GM23338 (cell line): ENCODE measurements around the gene MKX. TPM values are rescaled to one million over a fixed set of nuclear protein-coding genes. Genes with fewer than 3 reads are reported as not detected.

ENCODE experiments used
- ATAC-seq: fragments of 200-7000 bp; cut with Tn5 transposase; 3 replicates; pipeline ENCODE4 v1.9.1; 2020
- DNase-seq: peaks from one replicate; pipeline ENCODE4 v3.0.0-alpha.2; 2015; ENCODE audit warnings: low spot score
- H2AFZ ChIP-seq: fragments of 200-600 bp; sonication (generic); 2 replicates; pipeline ENCODE4 v1.8.0; 2016; ENCODE audit warnings: antibody characterized with exemption, mild to moderate bottlenecking, moderate library complexity
- H3F3A ChIP-seq: fragments of 200-600 bp; sonication (generic); replicated peaks from 2 replicates; pipeline ENCODE4 v1.8.0; 2017; ENCODE audit warnings: antibody characterized with exemption, mixed run types, low read depth
- H3K27ac ChIP-seq: fragments of 200-600 bp; sonication (generic); 2 replicates; pipeline ENCODE4 v1.6.1; 2016; ENCODE audit warnings: low read depth
- H3K27me3 ChIP-seq: fragments of 200-600 bp; sonication (generic); 2 replicates; pipeline ENCODE4 v1.8.0; 2016; ENCODE audit warnings: mild to moderate bottlenecking, mixed run types, moderate library complexity; ENCODE audit not compliant: insufficient read depth
- H3K36me3 ChIP-seq: fragments of 200-600 bp; sonication (generic); 2 replicates; pipeline ENCODE4 v1.8.0; 2016; ENCODE audit warnings: mild to moderate bottlenecking; ENCODE audit not compliant: insufficient read depth
- H3K4me1 ChIP-seq: fragments of 200-600 bp; sonication (generic); 2 replicates; pipeline ENCODE4 v1.8.0; 2016; ENCODE audit warnings: mild to moderate bottlenecking, moderate library complexity; ENCODE audit not compliant: insufficient read depth
- H3K4me2 ChIP-seq: fragments of 200-600 bp; sonication (generic); 2 replicates; pipeline ENCODE4 v1.7.1; 2017; ENCODE audit warnings: mixed run types
- H3K4me3 ChIP-seq: fragments of 200-600 bp; sonication (generic); 2 replicates; pipeline ENCODE4 v1.6.1; 2016; ENCODE audit warnings: mixed run types
- H3K79me2 ChIP-seq: fragments of 200-600 bp; sonication (generic); replicated peaks from 2 replicates; pipeline ENCODE4 v1.8.0; 2017; ENCODE audit warnings: mild to moderate bottlenecking; ENCODE audit not compliant: insufficient read depth
- H3K9me2 ChIP-seq: fragments of 200-600 bp; sonication (generic); 2 replicates; pipeline ENCODE4 v1.8.0; 2017; ENCODE audit not compliant: insufficient read depth
- H4K20me1 ChIP-seq: fragments of 200-600 bp; sonication (generic); replicated peaks from 2 replicates; pipeline ENCODE4 v1.8.0; 2017; ENCODE audit warnings: mild to moderate bottlenecking; ENCODE audit not compliant: insufficient read depth
- H3K27ac Mint-ChIP-seq: 2 replicates; pipeline ENCODE4 v1.8.0; 2020; ENCODE audit warnings: inconsistent platforms, mild to moderate bottlenecking, moderate library complexity, mixed read lengths
- H3K27me3 Mint-ChIP-seq: 3 replicates; pipeline ENCODE4 v1.8.0; 2022; ENCODE audit warnings: low read depth, mild to moderate bottlenecking, moderate library complexity, mixed read lengths, inconsistent platforms; ENCODE audit not compliant: insufficient read depth, poor library complexity
- H3K36me3 Mint-ChIP-seq: 3 replicates; pipeline ENCODE4 v1.8.0; 2021; ENCODE audit warnings: low read depth, mild to moderate bottlenecking, inconsistent platforms, moderate library complexity, mixed read lengths
- H3K4me1 Mint-ChIP-seq: 3 replicates; pipeline ENCODE4 v1.8.0; 2020; ENCODE audit warnings: mild to moderate bottlenecking, inconsistent platforms, mixed read lengths
- H3K4me3 Mint-ChIP-seq: 3 replicates; pipeline ENCODE4 v1.8.0; 2021; ENCODE audit warnings: moderate library complexity, mild to moderate bottlenecking, inconsistent platforms, mixed read lengths
- H3K9me3 Mint-ChIP-seq: 3 replicates; pipeline ENCODE4 v1.8.0; 2020; ENCODE audit warnings: moderate library complexity, mild to moderate bottlenecking, inconsistent platforms, mixed read lengths
- CREB1 ChIP-seq: fragments of 250-450 bp; sonication (Bioruptor Pico); IDR thresholded peaks from 2 replicates; pipeline ENCODE4 v1.5.0; 2020; ENCODE audit warnings: low read depth, mild to moderate bottlenecking, moderate library complexity
- CTCF ChIP-seq, 2 experiments: fragments of 200-600 bp in 1 of 2; sonication (generic) in 1 of 2; conservative IDR thresholded peaks; 2 replicates each; pipeline versions ENCODE4 v1.5.1 to v1.6.1; 2016 to 2017; ENCODE audit warnings: antibody characterized with exemption in 2 of 2, low read depth in 2 of 2, mild to moderate bottlenecking in 2 of 2, moderate library complexity in 1 of 2
- ETS1 ChIP-seq: IDR thresholded peaks from 2 replicates; pipeline ENCODE4 v1.6.1; 2016; ENCODE audit warnings: antibody characterized with exemption
- EZH2 ChIP-seq: fragments of 200-600 bp; sonication (generic); IDR thresholded peaks from one replicate; pipeline ENCODE4 v1.8.0; 2017; ENCODE audit warnings: antibody characterized with exemption, mild to moderate bottlenecking, low read depth; ENCODE audit not compliant: unreplicated experiment
- EZH2phosphoT487 ChIP-seq: fragments of 200-600 bp; sonication (generic); IDR thresholded peaks from one replicate; pipeline ENCODE4 v1.8.1; 2018; ENCODE audit warnings: antibody characterized with exemption; ENCODE audit not compliant: unreplicated experiment
- JUNB ChIP-seq: IDR thresholded peaks from one replicate; pipeline ENCODE4 v1.6.1; 2016; ENCODE audit warnings: antibody characterized with exemption; ENCODE audit not compliant: unreplicated experiment
- NANOG ChIP-seq: IDR thresholded peaks from 2 replicates; pipeline ENCODE4 v1.6.1; 2016; ENCODE audit warnings: antibody characterized with exemption, borderline replicate concordance
- POLR2AphosphoS5 ChIP-seq: IDR thresholded peaks from 2 replicates; pipeline ENCODE4 v1.6.1; 2016; ENCODE audit warnings: antibody characterized with exemption, low read depth
- REST ChIP-seq: IDR thresholded peaks from one replicate; pipeline ENCODE4 v1.6.1; 2018; ENCODE audit warnings: antibody characterized with exemption; ENCODE audit not compliant: unreplicated experiment
- ZNF114 ChIP-seq: fragments of 250-450 bp; sonication (Bioruptor Pico); IDR thresholded peaks from 2 replicates; pipeline ENCODE4 v1.5.0; 2020; ENCODE audit warnings: mild to moderate bottlenecking, moderate library complexity
- polyA plus RNA-seq: library from polyadenylated mRNA; unstranded; fragments of >200 nt; fragmentation: Nextera tagmentation; extraction: Ambion mirVana; gene quantifications from 2 replicates; pipeline ENCODE4 v1.2.1, GENCODE V29; 2016
- total RNA-seq: library from RNA; depleted of rRNA; stranded (reverse); fragments of >200 nt; shearing (Covaris generic); gene quantifications from 2 replicates; pipeline ENCODE4 v1.2.3, GENCODE V29; 2014

The MKX gene
- total and polyA plus RNA-seq, 2 experiments from 2014 or later = 0.66 to 0.97 TPM

DNA sequence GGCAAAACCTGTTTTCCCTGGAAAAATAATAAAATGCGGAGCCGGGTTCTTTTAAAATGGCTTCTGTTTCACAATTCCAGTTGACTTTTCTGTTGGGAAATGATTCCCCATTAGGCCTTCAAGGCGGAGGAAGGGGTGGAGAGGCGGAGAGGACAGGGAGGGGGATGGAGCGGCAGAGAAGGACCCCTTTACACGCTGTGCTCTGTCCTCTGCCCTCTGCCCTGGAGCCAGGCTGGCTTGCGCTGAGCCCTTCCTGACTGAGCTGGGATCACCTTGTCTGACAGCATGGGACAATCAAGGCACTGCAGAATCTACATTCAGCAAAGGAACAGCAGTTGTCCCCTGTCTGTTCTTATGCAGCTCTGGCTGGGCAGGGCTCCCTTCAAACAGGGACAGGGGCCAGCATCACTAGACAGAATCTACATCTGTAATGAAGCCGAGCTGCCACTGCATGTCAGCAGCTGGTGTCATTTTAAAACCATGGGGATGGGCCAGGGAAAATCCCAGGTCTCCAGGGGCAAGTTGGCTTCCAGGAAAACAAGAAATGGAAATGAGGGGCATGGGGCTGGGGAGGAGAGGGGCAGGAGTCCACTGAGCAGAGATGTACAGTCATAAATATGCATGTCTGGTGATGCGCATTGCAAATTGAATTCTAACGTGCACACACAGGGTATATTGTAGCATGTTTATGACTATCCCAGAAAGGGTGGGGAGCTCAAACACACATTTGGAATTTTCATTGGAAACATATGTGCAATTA is 120.0 kb downstream of the MKX start:
- H3K27me3 ChIP-seq = no peaks in the 10 kb centered on the region
- H3K4me1 Mint-ChIP-seq = peaks cover 38% of the 10 kb centered on the region
- H3K36me3 Mint-ChIP-seq = no peaks in the 10 kb centered on the region
- H3K79me2 ChIP-seq = no peaks in the 10 kb centered on the region
- H3K4me3 Mint-ChIP-seq = peak overlapping the region; percentile 54
- DNase-seq = peak; percentile 47
- H4K20me1 ChIP-seq = no peaks in the 10 kb centered on the region
- H3K27ac ChIP-seq = no peak overlapping the region
- peaks cover 22% of the 10 kb centered on the region for H3K4me1 ChIP-seq
- H3K9me2 ChIP-seq = 0 out of 2 replicates have a peak, but pooled peaks cover 6% of the 10 kb centered on the region
- ATAC-seq = peak; percentile 88
- H3K4me2 ChIP-seq = peak overlapping the region; percentile 79
- peaks cover 8% of the 10 kb centered on the region for H3K27me3 Mint-ChIP-seq
- H3K36me3 ChIP-seq = no peaks in the 10 kb centered on the region
- H2AFZ ChIP-seq = peak overlapping the region; percentile 96
- TF ChIP-seq EZH2phosphoT487 (no peak), ETS1 (no peak)
- H3K9me3 Mint-ChIP-seq = no peaks in the 10 kb centered on the region
- no peak overlapping the region for H3K27ac Mint-ChIP-seq
- peak overlapping the region; percentile 49; the same call in 1 of the 2 replicates for H3K4me3 ChIP-seq
- no peaks in the 10 kb centered on the region for H3F3A ChIP-seq

DNA sequence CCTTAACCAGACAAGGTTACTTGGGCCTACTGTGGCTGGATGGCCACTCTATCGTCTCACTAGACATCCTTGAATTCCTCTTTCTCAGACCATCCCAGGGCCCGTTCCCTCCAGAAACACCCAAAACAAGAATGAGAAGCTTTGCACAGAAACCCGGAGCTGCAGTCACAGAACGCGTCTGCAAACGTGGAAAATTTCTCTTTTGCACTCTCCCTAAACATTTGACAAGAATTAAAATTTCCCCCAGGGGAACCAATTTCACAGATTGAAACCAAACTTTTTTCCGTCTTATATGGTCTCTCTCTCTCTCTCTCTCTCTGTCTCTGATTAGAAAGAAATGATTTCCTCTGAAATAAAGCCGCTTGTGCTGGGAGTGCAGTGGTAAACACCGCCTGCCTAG is 120.7 kb downstream of the MKX start:
- Mint-ChIP-seq H3K9me3 (no peaks in the 10 kb centered on the region), H3K27ac (no peak overlapping the region), H3K27me3 (peaks cover 8% of the 10 kb centered on the region), H3K4me1 (peaks cover 36% of the 10 kb centered on the region), H3K36me3 (no peaks in the 10 kb centered on the region), H3K4me3 (peak overlapping the region; percentile 54)
- Histone ChIP-seq H3K9me2 (0 out of 2 replicates have a peak, but pooled peaks cover 6% of the 10 kb centered on the region), H3K4me3 (peak overlapping the region; percentile 49; the same call in 1 of the 2 replicates), H3K4me1 (peaks cover 22% of the 10 kb centered on the region), H3K79me2 (no peaks in the 10 kb centered on the region), H3K4me2 (peak overlapping the region; percentile 79), H3F3A (no peaks in the 10 kb centered on the region), H2AFZ (peak overlapping the region; percentile 96), H3K27me3 (no peaks in the 10 kb centered on the region), H4K20me1 (no peaks in the 10 kb centered on the region), H3K27ac (no peak overlapping the region), H3K36me3 (no peaks in the 10 kb centered on the region)
- DNase-seq (no peak), ATAC-seq (peak; percentile 39; the same call in 1 of the 3 replicates)
- TF ChIP-seq JUNB (no peak), CTCF (conservative IDR thresholded peaks at IDR 0.05; ENCODE audit: low read depth in 2 of 2) (no peak), ZNF114 (CRISPR knock-in tag) (no peak), CREB1 (no peak), EZH2 (no peak), REST (no peak), EZH2phosphoT487 (no peak), NANOG (no peak), POLR2AphosphoS5 (no peak), ETS1 (no peak)
